ENCODE data around the gene EXOC6B.
"Not testable (repeated sequence)": the region's sequence is repeated elsewhere in the genome, so short reads cannot be mapped to it uniquely, and the experiment has no call there.

The EXOC6B gene

GRCh38 chr2:72619626-72620025 is 206.2 kb downstream of the EXOC6B start:
- no peak for DNase-seq (ENCODE audit: extremely low read depth in 1 of 2, low read depth in 1 of 2)

DNA sequence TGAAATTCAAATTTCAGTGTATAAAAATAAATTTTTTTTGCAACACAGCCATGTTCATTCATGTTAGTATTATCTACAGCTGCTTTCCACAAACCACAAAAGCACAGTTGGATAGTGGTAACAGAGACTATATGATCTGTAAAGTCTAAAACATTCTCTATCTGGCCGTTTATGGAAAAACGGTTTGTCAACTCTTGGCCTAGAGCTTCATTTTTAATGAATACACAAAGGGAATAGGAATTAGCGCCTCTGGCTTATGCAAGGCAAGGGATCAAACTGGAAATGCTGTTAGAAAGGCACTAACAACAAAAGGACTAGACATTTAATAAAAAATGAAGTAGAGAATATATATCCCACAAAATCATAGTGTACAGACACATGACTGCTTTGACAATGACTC is 211.9 kb downstream of the EXOC6B start:
- no peak for DNase-seq (ENCODE audit: extremely low read depth in 1 of 2, low read depth in 1 of 2)

GRCh38 chr2:72612614-72613160 is 213.1 kb downstream of the EXOC6B start:
- no peak for DNase-seq (ENCODE audit: extremely low read depth in 1 of 2, low read depth in 1 of 2)

DNA sequence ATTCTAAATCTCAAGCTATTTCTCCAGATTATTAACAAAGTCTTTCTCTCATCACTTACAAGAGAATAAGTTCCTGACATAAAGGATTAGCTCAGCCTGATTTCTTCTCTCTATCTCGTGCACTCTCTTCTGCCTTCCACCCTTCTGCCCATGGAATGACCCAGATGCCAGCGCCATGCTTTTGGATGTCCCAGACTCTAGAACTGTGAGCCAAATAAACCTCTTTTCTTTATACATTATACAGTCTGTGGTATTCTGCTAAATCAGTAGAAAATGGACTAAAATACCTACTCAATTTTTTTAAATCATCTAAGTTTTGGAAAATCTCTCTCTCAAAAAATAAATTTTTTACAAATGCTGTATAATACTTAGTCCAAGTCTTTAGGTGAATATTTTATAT is 218.6 kb downstream of the EXOC6B start:
- DNase-seq (ENCODE audit: extremely low read depth in 1 of 2, low read depth in 1 of 2), result no peak

DNA sequence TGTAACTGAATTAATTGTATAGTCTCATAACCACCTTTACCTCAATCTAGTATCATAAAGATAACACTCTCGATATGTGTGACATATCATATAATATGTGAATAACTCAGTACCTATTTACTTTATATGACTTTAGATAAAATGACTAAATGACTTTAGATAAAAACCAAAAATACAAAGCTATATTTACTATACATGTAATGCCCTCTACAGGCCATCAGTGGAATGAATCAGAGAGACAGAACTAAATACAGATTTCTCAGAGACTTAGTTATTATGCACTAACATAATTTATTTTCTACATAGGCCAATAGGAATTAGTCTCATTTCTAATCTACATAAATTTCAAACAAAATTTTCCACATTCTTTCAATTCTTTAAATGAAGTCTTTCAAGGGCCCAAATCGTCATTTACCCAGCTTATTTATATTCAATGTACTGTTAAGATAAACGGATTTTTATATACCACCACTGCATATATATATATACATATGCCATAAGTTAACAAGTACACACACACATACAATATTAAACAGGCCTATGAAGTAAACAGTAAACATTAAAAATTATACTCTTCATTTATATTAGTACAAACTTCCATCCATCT is 219.9 kb downstream of the EXOC6B start:
- no peak for DNase-seq (ENCODE audit: extremely low read depth in 1 of 2, low read depth in 1 of 2)

GRCh38 chr2:72604468-72604867 is 221.4 kb downstream of the EXOC6B start:
- DNase-seq (ENCODE audit: extremely low read depth in 1 of 2, low read depth in 1 of 2), result no peak

DNA sequence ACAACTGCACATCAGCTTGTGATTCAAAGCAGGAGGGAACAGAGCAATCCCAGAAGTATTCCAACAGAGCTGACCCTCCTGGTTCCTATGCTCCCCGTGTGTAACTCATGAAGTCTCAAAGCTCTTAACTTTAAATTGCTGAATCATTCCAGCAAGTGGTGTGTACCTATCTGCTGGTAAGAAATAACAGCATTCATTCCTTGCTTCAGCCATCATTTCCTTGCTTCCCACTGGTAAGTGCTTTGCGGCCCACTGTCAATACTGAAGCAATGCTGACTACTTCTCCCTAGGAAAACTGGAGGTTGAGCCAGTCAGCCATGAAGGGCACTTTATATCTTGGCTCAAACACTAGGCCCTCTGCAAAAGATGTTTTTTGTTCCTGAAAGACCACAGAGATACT is 222.4 kb downstream of the EXOC6B start:
- DNase-seq (ENCODE audit: extremely low read depth in 1 of 2, low read depth in 1 of 2), result no peak

DNA sequence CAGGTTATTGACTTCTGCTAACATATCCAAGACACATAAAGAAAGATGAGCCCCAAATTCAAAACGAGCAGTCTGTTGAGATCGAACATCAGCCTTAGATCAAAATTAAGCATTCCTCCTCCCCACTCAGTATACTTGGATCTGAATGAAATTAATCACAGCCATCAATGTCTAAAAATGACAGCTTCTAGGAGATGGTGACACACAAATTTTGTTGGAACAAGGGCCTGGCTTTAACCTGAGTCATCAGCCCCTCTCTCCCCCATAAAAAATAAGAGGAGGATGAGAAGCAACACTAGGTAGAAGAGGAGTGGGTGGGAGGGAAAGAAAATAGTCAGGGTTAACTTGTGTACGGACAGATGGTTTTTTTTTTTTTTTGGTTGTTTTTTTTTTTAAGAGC is 223.1 kb downstream of the EXOC6B start:
- no peak for DNase-seq (ENCODE audit: extremely low read depth in 1 of 2, low read depth in 1 of 2)

GRCh38 chr2:72602095-72602494 is 223.7 kb downstream of the EXOC6B start:
- DNase-seq (ENCODE audit: extremely low read depth in 1 of 2, low read depth in 1 of 2), result no peak

- not testable (repeated sequence) for DNase-seq (ENCODE audit: extremely low read depth in 1 of 2, low read depth in 1 of 2)
Measured at GRCh38 chr2:72583836-72584235, 242.0 kb downstream of the EXOC6B start.

- no peak for DNase-seq (ENCODE audit: extremely low read depth in 1 of 2, low read depth in 1 of 2)
Measured at GRCh38 chr2:72583376-72583775, 242.5 kb downstream of the EXOC6B start.

DNA sequence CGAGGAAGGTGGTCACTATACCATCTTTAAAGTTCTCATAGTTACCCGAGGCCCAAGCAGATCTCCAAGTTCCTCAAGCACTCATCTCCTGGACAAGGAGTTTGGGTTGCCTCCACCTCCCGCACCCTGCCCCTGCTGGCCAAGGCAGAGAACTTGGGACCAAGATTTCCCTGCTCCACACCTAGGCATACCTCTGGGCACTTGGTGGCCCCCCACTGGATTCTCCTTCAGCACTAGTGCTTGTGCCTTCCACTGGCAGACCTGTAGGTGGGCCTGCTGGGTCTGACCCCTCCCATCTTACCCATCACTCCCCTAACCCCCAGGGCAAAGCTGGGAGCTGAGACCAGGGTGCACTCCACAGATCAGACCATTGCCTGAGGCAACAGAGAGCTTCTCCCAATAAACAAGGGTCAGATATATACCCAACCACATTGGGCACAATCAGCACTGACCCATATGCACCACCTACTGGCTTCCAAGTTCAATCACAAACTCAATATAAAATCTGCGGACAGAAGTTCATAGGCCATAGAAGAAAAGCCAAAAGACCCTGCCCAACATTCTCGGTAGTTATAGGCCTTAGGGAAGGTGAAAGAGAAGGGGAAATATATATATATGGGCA is 244.2 kb downstream of the EXOC6B start:
- DNase-seq (ENCODE audit: extremely low read depth in 1 of 2, low read depth in 1 of 2), result no peak

DNA sequence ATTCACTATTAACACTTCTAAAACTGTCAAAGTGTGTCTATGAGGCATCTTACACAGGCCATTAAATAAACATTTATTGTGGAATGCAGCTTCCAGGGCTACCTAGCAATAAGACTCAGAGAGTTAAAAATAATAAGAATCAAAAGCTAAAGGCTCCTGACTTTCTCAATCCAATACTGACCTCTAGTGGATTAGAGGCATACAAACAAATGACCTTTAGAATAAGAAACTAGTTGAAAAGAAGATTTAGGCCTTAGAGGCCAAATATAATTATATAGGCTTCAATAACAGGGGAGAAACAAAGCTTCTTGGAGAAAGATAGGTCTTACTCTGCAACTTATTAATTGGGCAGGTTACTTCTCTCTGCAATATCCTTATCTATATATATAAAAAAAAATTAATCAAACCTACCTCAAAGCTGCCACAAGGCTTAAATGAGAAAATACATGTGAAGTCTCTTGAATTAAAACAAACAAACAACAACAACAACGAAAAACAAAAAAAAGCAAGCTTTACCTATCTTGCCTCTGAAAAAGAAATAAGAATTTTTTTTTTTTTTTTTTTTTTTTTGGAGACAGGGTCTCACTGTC is 246.1 kb downstream of the EXOC6B start:
- DNase-seq (ENCODE audit: extremely low read depth in 1 of 2, low read depth in 1 of 2), result no peak

DNA sequence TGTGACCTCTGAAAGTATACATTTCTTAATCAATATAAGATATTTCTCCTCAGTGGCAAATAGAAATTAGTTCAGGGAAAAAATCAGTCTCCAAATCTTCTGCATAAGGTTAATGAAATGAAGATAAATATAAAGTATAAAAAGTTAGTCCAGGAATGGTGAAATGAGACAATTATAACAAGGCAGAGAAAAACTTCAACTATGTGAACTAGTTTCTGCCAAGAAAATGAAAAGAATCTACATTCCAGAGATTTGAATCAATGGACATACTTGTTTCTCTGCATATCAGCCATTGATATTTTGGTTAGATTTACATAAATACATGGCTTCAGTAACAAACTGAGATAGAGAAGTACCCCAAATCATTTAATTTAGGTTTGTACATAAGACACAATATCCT is 249.0 kb downstream of the EXOC6B start:
- DNase-seq (ENCODE audit: extremely low read depth in 1 of 2, low read depth in 1 of 2), result no peak

GRCh38 chr2:72576459-72576858 is 249.4 kb downstream of the EXOC6B start:
- no peak for DNase-seq (ENCODE audit: extremely low read depth in 1 of 2, low read depth in 1 of 2)

DNA sequence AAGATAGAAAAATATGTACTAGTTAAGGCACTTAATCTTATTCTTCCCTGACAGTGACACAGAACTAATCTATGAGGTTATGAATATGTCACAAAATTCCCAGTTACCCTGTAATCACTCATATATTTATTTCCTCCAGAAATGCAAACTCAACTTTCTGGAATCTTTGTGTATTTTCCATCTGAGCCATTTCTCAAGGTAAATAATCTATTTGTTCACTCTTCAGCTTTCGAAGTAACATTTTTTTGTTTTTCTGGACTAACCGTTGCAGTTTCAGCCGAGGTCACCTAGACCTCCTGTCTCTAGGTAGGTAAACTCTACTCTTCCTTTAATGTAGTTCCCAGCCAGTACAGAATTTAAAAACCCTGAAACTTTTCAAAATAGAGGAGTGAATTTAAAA is 250.9 kb downstream of the EXOC6B start:
- DNase-seq (ENCODE audit: extremely low read depth in 1 of 2, low read depth in 1 of 2), result no peak

- DNase-seq (ENCODE audit: extremely low read depth in 1 of 2, low read depth in 1 of 2), result no peak
Measured at GRCh38 chr2:72573232-72573631, 252.6 kb downstream of the EXOC6B start.

DNA sequence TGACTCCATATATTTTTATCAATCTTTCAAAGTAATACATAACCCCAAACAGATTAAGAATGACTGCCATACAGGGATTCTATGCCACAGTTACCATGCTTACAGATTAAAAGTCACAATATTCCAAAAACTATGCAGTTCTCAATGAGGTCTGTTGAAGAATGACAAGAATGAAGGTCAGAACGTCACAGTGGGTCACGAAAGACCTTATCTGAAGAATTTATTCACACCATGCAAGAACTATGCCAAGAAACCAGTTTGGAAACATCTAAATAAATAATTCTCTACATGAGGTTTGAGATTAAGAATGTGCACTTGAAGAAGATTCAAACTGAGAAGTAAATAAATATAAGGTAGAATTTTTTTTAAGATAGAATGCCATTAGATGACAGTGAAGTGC is 253.3 kb downstream of the EXOC6B start:
- no peak for DNase-seq (ENCODE audit: extremely low read depth in 1 of 2, low read depth in 1 of 2)

DNA sequence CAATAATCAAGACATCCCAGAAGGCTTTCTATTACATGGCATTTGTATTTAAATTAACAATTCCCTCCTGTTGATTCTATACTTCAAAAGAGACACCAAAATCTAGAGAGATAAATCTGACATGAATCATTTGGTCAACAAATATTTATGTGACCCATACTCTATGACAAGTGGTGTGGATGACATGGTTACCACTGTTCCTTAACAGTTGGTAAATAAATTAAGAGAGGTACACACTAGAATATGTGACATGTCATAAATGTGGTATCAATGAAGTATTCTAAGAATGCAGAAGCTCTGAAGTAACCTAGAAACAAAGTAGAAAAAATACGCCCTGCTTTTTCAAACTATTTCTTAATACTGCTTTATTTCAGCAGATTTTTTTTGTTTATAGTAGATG is 255.4 kb downstream of the EXOC6B start:
- DNase-seq (ENCODE audit: extremely low read depth in 1 of 2, low read depth in 1 of 2), result no peak

DNA sequence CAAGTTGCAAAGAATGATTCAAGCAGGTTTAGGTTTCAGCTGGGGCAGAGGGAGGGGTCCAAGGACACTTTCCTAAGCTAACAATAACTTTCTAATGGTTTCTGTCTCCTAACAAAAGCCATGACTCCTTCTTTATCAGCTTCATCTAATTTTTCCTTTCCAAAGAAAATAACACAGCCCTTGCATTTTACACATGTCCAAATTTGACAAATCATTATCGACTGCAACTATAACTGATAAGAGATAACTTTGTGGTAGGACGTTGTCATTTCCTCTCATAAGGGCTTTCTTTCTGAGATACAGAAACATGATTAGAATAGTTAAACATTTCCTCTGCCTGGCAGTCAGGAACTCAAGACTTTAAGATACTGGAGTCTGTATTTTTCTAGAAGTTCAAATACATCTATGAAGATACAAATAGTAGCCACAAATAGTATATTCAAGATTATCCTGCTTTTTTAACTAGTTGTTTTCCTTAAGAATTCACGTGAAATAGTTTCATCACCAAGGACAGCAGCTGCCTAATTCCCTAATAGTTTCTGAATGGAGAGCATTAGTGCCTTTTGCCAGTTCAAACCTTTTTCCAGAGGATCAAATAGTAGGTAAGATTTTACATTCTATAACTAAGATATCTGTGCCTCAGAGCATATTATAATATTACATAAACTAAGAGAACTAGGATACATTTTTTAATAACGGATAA is 263.2 kb downstream of the EXOC6B start:
- DNase-seq (ENCODE audit: extremely low read depth in 1 of 2, low read depth in 1 of 2), result no peak

GRCh38 chr2:72561621-72562318 is 264.1 kb downstream of the EXOC6B start:
- DNase-seq (ENCODE audit: extremely low read depth in 1 of 2, low read depth in 1 of 2), result no peak
